Measurements from ENCODE around the gene SSC5D.

- TF ChIP-seq CTCF (IDR thresholded peaks at IDR 0.05) (no peak), POLR2A (IDR thresholded peaks at IDR 0.05) (no peak)
Observed at GRCh38 chr19:55477905-55478304, 10.3 kb upstream of the SSC5D start.
